Measurements from ENCODE around the gene SYT17.

Gene SYT17

GRCh38 chr16:19254611-19255010 lies 86.6 kb downstream of the SYT17 start:
- TF ChIP-seq CTCF (IDR thresholded peaks at IDR 0.05; ENCODE audit: low read depth, low read length), result no peak

GRCh38 chr16:19264123-19264673 lies 96.2 kb downstream of the SYT17 start:
- no peak for TF ChIP-seq CTCF (IDR thresholded peaks at IDR 0.05; ENCODE audit: low read depth, low read length)
- H3K4me3 ChIP-seq (ENCODE audit: low read depth, low read length), result no peak overlapping the region

More at GRCh38 chr16:19254611-19255010, 86.6 kb downstream of the SYT17 start:
- H3K4me3 ChIP-seq (ENCODE audit: low read depth, low read length), result no peak overlapping the region

GRCh38 chr16:19265380-19265930 lies 97.4 kb downstream of the SYT17 start:
- no peak for TF ChIP-seq CTCF (IDR thresholded peaks at IDR 0.05; ENCODE audit: low read depth, low read length)
- no peak overlapping the region for H3K4me3 ChIP-seq (ENCODE audit: low read depth, low read length)

GRCh38 chr16:19266774-19267173 lies 98.7 kb downstream of the SYT17 start:
- H3K4me3 ChIP-seq (ENCODE audit: low read depth, low read length), result no peak overlapping the region
- TF ChIP-seq CTCF (IDR thresholded peaks at IDR 0.05; ENCODE audit: low read depth, low read length), result no peak

- TF ChIP-seq CTCF (IDR thresholded peaks at IDR 0.05; ENCODE audit: low read depth, low read length), result no peak
- H3K4me3 ChIP-seq (ENCODE audit: low read depth, low read length), result no peak overlapping the region
These were observed 101.1 kb downstream of the SYT17 start for GRCh38 chr16:19269098-19269497.

- H3K4me3 ChIP-seq (ENCODE audit: low read depth, low read length), result no peak overlapping the region
- no peak for TF ChIP-seq CTCF (IDR thresholded peaks at IDR 0.05; ENCODE audit: low read depth, low read length)
These were observed 106.2 kb downstream of the SYT17 start for GRCh38 chr16:19274165-19274797.

GRCh38 chr16:19278403-19278802 lies 110.4 kb downstream of the SYT17 start:
- TF ChIP-seq CTCF (IDR thresholded peaks at IDR 0.05; ENCODE audit: low read depth, low read length), result no peak

More at GRCh38 chr16:19278403-19278802, 110.4 kb downstream of the SYT17 start:
- H3K4me3 ChIP-seq (ENCODE audit: low read depth, low read length), result no peak overlapping the region

Measured in WI38 (cell line).